KOPT-K1 (cell line): ENCODE results near the gene FRG1.
"Not testable (repeated sequence)": the region's sequence is repeated elsewhere in the genome, so short reads cannot be mapped to it uniquely, and the experiment has no call there.

Source experiments
- H3K27ac ChIP-seq: fragments of 200-600 bp; sonication (generic); 2 replicates; pipeline ENCODE4 v1.5.1; 2016; ENCODE audit warnings: antibody characterized with exemption, mild to moderate bottlenecking, low read depth, low read length; ENCODE audit not compliant: poor library complexity, severe bottlenecking
- H3K36me3 ChIP-seq: fragments of 200-600 bp; sonication (generic); 2 replicates; pipeline ENCODE4 v1.5.1; 2017; ENCODE audit warnings: antibody characterized with exemption, mild to moderate bottlenecking, low read length, moderate library complexity; ENCODE audit not compliant: insufficient read depth
- H3K9me3 ChIP-seq: fragments of 200-600 bp; sonication (generic); 2 replicates; pipeline ENCODE4 v1.5.1; 2017; ENCODE audit warnings: antibody characterized with exemption, low read length, mild to moderate bottlenecking; ENCODE audit not compliant: insufficient read depth, poor library complexity, severe bottlenecking

Gene FRG1

GRCh38 chr4:189974056-189974455 lies 33.4 kb downstream of the FRG1 start:
- Histone ChIP-seq H3K36me3 (no peaks in the 10 kb centered on the region), H3K27ac (no peak overlapping the region), H3K9me3 (no peaks in the 10 kb centered on the region)

GRCh38 chr4:189979196-189980047 lies 38.8 kb downstream of the FRG1 start:
- no peaks in the 10 kb centered on the region for H3K36me3 ChIP-seq
- no peak overlapping the region for H3K27ac ChIP-seq
- no peaks in the 10 kb centered on the region for H3K9me3 ChIP-seq

GRCh38 chr4:189980292-189980691 lies 39.6 kb downstream of the FRG1 start:
- H3K27ac ChIP-seq, H3K36me3 ChIP-seq, H3K9me3 ChIP-seq: not testable (repeated sequence)

GRCh38 chr4:189981970-189982369 lies 41.3 kb downstream of the FRG1 start:
- no peak overlapping the region for H3K27ac ChIP-seq
- no peaks in the 10 kb centered on the region for H3K36me3 ChIP-seq
- no peaks in the 10 kb centered on the region for H3K9me3 ChIP-seq

GRCh38 chr4:189983916-189984526 lies 43.3 kb downstream of the FRG1 start:
- not testable (repeated sequence) for H3K27ac ChIP-seq, H3K36me3 ChIP-seq, H3K9me3 ChIP-seq

- not testable (repeated sequence) for H3K9me3 ChIP-seq, H3K36me3 ChIP-seq, H3K27ac ChIP-seq
Measured at GRCh38 chr4:189984661-189985060, 44.0 kb downstream of the FRG1 start.

GRCh38 chr4:189985651-189986243 lies 45.1 kb downstream of the FRG1 start:
- not testable (repeated sequence) for H3K27ac ChIP-seq, H3K9me3 ChIP-seq, H3K36me3 ChIP-seq

GRCh38 chr4:189988877-189989431 lies 48.3 kb downstream of the FRG1 start:
- H3K36me3 ChIP-seq: no peaks in the 10 kb centered on the region
- H3K27ac ChIP-seq: no peak overlapping the region
- H3K9me3 ChIP-seq: no peaks in the 10 kb centered on the region

GRCh38 chr4:189989941-189990340 lies 49.3 kb downstream of the FRG1 start:
- not testable (repeated sequence) for H3K36me3 ChIP-seq, H3K9me3 ChIP-seq, H3K27ac ChIP-seq
